Thoracic aorta (tissue), 2 donors: ENCODE results near the gene SLC1A7. TPM values are rescaled to one million over a fixed set of nuclear protein-coding genes. Genes with fewer than 3 reads are reported as not detected.

Experiments used
- ATAC-seq: fragments of 150-250 bp; one replicate; pipeline ENCODE4 v1.8.0; 2017; ENCODE audit warnings: low read depth; ENCODE audit not compliant: insufficient number of reproducible peaks, low FRiP score
- DNase-seq: peaks from one replicate; pipeline ENCODE4 v3.0.0-alpha.2; 2020; ENCODE audit warnings: low spot score
- H3K27ac ChIP-seq, 2 donors: fragments of 200-600 bp; sonication (generic); 1 replicate in 1 of 2; 2 replicates in 1 of 2; pipeline ENCODE4 v1.5.1; 2016; ENCODE audit warnings: mild to moderate bottlenecking in 2 of 2, moderate library complexity in 2 of 2
- H3K27me3 ChIP-seq: fragments of 200-600 bp; sonication (generic); replicated peaks from 2 replicates; pipeline ENCODE4 v1.6.0; 2016; ENCODE audit warnings: mild to moderate bottlenecking; ENCODE audit not compliant: insufficient read depth
- H3K36me3 ChIP-seq: fragments of 200-600 bp; sonication (generic); one replicate; pipeline ENCODE4 v1.5.1; 2016
- H3K4me1 ChIP-seq, 2 donors: fragments of 200-600 bp; sonication (generic); 1 replicate in 1 of 2; 2 replicates in 1 of 2; pipeline versions ENCODE4 v1.5.1 to v1.6.0; 2016; ENCODE audit warnings: low read depth in 2 of 2, mild to moderate bottlenecking in 1 of 2; ENCODE audit not compliant: control insufficient read depth in 1 of 2
- H3K4me3 ChIP-seq: fragments of 200-600 bp; sonication (generic); 2 replicates; pipeline ENCODE4 v1.5.1; 2016; ENCODE audit warnings: mild to moderate bottlenecking
- H3K9me3 ChIP-seq: fragments of 200-600 bp; sonication (generic); 2 replicates; pipeline ENCODE4 v1.5.1; 2016
- total RNA-seq, 2 donors: library from RNA; depleted of rRNA; stranded (reverse); fragments of >200 nt; gene quantifications; one replicate each; pipeline versions ENCODE4 v1.1.0 to v1.2.3, GENCODE V29; 2016
- TF ChIP-seq, protein P1 (sequence below): fragments of 200-600 bp; sonication (generic); IDR thresholded peaks from one replicate; pipeline ENCODE4 v1.5.1; 2019; ENCODE audit warnings: antibody characterized with exemption

The SLC1A7 gene
- total RNA-seq, 2 donors from 2014 or later: 0.42 to 3.0 TPM

DNA sequence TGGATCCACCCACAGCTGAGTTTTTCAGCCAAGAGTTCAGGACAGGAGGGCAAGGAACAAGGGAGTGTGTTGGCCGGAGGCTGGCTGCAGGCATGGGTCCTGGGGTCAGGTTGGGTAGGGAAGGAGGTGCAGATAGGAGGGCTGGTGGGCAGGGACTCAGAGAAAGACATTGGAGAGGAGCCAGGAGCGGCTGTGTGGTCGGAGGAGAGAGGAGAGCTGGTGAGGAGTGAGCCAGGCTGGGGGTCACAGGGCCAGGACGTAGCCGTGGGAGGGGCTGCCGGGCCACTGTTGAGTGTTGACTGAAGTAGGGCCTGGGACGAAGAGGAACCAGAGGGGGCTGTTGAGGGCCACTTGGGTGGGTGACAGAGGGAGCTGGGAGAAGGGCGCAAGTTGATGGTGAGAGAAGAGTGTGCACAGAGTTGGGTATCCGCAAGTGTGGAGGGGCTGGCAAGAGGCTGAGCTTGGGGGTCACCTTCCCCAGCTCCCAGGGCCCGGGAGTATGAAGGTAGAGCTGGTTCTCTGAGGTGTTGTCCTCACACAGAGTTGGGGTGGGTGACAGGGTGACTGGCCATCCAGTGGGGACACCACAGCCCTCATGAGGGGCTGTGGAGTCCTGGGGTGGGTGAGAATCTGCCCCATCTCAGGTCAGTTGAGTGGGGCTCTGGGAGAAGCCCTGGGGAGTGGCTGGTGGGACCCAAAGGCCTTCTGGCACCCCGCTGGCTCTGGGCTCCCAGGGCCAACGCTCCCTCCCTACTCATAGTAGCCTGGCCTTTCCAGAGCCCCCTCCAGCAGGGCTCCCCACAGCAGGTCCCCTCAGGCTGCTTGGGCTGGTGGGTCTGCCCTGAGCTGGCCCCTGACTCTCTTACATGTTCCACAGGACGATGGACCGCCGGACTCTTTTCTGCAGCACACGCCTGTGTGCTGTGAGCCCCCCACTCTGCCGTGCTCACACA is 58.5 kb downstream of the SLC1A7 start:
- no peak overlapping the region for H3K4me3 ChIP-seq
- no peak for DNase-seq
- H3K27me3 ChIP-seq: no peaks in the 10 kb centered on the region
- no peak for ATAC-seq
- peaks cover 3% of the 10 kb centered on the region for H3K36me3 ChIP-seq
- H3K4me1 ChIP-seq: no peaks in the 10 kb centered on the region
- H3K27ac ChIP-seq: no peak overlapping the region
- H3K9me3 ChIP-seq: no peaks in the 10 kb centered on the region
- TF ChIP-seq, protein P1, sequence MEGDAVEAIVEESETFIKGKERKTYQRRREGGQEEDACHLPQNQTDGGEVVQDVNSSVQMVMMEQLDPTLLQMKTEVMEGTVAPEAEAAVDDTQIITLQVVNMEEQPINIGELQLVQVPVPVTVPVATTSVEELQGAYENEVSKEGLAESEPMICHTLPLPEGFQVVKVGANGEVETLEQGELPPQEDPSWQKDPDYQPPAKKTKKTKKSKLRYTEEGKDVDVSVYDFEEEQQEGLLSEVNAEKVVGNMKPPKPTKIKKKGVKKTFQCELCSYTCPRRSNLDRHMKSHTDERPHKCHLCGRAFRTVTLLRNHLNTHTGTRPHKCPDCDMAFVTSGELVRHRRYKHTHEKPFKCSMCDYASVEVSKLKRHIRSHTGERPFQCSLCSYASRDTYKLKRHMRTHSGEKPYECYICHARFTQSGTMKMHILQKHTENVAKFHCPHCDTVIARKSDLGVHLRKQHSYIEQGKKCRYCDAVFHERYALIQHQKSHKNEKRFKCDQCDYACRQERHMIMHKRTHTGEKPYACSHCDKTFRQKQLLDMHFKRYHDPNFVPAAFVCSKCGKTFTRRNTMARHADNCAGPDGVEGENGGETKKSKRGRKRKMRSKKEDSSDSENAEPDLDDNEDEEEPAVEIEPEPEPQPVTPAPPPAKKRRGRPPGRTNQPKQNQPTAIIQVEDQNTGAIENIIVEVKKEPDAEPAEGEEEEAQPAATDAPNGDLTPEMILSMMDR: no peak

DNA sequence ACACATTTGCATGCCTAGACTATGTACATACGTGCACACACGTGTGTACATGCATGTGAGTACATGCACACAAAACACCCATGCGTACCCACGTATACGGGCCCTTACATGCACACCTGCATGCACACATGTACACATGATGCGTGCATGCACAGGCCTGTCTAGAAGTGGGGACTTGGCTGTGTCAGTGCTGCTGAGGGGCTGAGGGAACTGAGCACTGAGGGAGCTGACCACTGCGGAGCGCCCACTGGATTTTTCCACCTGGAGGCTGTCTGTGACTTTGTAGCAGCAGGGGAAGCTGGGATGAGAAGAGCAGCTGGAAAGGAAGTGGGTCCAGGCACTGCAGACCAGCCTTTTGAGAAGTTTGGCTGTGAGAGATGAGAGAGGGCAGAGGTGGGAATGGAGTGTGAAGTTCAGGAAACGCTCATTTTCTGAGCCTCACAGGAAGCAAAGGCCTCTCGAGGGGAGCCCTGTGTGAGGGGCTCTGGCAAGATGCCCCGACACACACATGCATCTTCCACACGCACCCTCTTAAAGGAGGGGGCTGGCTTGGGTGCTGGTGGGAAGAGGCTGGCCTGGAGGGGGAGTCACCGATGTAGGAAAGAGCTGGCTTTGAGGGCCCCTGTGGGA is 59.5 kb downstream of the SLC1A7 start:
- Histone ChIP-seq H3K27me3 (no peaks in the 10 kb centered on the region), H3K9me3 (no peaks in the 10 kb centered on the region), H3K36me3 (peaks cover 3% of the 10 kb centered on the region), H3K27ac (no peak overlapping the region), H3K4me1 (no peaks in the 10 kb centered on the region), H3K4me3 (no peak overlapping the region)
- TF ChIP-seq, protein P1: no peak
- ATAC-seq (no peak), DNase-seq (no peak)

DNA sequence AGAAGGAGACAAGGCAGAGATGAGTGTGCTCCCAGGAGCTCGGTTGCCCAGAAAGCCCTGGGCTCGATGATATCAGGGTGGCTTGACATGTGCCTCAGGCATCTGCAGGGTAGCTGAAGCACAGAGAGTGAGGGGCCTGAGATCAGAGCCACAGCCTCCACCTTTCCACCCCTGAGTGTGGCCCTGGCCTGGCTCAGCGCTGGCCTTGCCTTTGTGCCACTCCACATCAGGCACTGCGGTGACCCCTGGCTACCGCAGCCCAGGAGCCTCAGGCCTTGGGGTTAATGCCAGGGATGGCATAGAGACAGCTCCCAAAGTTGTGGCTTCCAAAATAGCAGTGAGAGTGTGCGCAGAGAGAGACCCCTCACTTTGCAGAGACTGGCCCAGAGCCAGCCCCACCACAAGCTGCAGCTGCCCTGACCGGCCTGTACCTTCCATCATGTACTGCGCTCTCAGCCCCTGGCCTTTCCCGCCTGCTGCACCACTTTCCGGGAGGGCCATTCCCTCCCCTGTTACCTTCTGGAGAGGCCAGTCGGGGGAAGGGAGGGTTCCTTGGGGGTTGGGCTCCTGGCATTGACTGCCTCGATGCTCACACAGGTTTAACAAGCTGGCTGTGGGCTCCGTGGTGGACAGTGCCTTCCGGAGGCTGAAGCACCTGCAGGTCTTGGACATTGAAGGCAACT is 60.9 kb downstream of the SLC1A7 start:
- Histone ChIP-seq H3K4me1 (no peaks in the 10 kb centered on the region), H3K4me3 (no peak overlapping the region), H3K36me3 (peaks cover 3% of the 10 kb centered on the region), H3K27ac (no peak overlapping the region), H3K27me3 (no peaks in the 10 kb centered on the region), H3K9me3 (no peaks in the 10 kb centered on the region)
- TF ChIP-seq, protein P1: no peak
- ATAC-seq (no peak), DNase-seq (no peak)

DNA sequence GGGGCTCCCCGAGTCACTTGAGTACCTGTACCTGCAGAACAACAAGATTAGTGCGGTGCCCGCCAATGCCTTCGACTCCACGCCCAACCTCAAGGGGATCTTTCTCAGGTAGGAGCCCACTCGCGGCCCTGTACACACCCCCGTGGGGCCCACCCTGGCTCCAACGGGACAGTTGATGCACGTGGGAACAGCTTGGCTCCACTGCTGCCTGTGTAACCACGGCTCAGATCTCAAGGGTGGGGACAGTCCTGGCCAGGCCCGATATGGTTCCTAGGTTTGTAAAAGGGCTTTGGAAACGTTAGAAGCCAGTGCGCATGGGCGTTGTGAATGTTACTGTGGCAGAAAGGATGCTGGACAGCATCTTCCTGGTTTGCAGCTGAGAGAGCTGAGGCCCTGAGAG is 61.7 kb downstream of the SLC1A7 start:
- Histone ChIP-seq H3K27me3 (no peaks in the 10 kb centered on the region), H3K27ac (no peak overlapping the region), H3K4me1 (no peaks in the 10 kb centered on the region), H3K9me3 (no peaks in the 10 kb centered on the region), H3K4me3 (no peak overlapping the region), H3K36me3 (peaks cover 3% of the 10 kb centered on the region)
- DNase-seq: no peak
- TF ChIP-seq, protein P1: no peak
- ATAC-seq: no peak

DNA sequence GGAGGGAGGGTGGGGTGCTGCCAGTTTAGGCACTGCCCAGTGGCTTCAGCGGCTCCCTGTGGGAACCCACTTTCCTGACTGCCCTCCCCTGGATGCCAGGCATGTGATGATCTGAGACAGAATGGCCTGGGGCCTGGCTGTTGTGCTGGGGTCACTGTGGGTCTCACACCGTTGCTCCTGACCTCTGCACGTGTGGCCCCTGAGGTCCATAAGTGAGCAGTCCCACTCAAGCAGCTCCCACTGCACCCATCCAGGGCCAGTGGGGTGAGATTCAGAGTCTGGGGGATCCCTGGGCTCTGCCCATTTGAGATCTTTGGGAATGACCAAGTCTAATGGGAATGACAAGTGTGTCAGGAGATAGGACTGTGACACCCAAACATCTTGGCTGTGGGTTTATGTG is 62.4 kb downstream of the SLC1A7 start:
- Histone ChIP-seq H3K36me3 (peaks cover 3% of the 10 kb centered on the region), H3K4me1 (no peaks in the 10 kb centered on the region), H3K27me3 (no peaks in the 10 kb centered on the region), H3K27ac (no peak overlapping the region), H3K9me3 (no peaks in the 10 kb centered on the region), H3K4me3 (no peak overlapping the region)
- no peak for ATAC-seq
- DNase-seq: no peak
- TF ChIP-seq, protein P1: no peak
